Astrocyte of the cerebellum (primary cell): ENCODE data around the gene DDX59.

Experiments used
- DNase-seq: peaks from one replicate; pipeline ENCODE4 v3.0.0-alpha.2; 2011; ENCODE audit warnings: low read depth
- H3K4me3 ChIP-seq: 2 replicates; pipeline ENCODE4 v1.5.1; 2011; ENCODE audit warnings: mild to moderate bottlenecking, low read depth, low read length, moderate library complexity
- in situ Hi-C: cut with HindIII; loops from 2 replicates; pipeline ENCODE4 v1.10.0; 2017; ENCODE audit warnings: low sequenced_read_pairs
- TF ChIP-seq, protein P1 (sequence below): IDR thresholded peaks from 2 replicates; pipeline ENCODE4 v1.5.1; 2012; ENCODE audit warnings: low read length, low read depth, moderate library complexity, mild to moderate bottlenecking; ENCODE audit errors: missing control alignments

Gene DDX59

DNA sequence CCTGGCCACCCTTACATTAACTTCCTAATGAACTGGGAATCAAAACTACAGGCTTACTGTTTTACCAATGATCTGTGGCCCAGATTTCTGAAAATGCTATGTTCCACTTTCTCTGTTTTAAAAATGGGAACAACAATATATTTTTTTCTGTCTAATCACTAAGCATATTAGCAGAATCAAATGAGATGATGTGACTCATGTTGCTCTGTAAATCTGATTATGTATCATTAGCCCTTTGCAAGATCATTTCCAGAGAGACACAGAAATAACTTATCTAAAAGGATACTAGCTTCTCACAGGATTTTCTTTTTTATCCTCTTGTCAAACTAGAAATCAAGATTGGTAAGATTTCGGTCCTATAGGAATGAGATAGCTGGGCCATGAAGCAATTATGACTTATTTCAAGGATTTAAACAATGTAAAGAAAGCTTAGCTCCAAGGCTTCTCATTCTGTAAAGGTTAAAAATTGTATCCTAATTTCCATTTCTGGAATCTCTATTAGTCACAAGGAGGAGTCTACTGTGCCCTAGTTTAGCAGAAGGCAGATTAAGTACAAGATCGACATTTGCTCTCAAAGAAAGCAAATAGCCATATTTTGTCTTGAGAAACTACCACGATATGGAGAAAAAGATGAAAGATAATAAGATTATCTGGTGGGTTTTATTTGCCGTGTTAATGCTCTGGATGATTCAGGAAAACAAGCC, 36.6 kb upstream of the DDX59 start:
- H3K4me3 ChIP-seq, result no peak overlapping the region
- no peak for DNase-seq
- TF ChIP-seq, protein P1, sequence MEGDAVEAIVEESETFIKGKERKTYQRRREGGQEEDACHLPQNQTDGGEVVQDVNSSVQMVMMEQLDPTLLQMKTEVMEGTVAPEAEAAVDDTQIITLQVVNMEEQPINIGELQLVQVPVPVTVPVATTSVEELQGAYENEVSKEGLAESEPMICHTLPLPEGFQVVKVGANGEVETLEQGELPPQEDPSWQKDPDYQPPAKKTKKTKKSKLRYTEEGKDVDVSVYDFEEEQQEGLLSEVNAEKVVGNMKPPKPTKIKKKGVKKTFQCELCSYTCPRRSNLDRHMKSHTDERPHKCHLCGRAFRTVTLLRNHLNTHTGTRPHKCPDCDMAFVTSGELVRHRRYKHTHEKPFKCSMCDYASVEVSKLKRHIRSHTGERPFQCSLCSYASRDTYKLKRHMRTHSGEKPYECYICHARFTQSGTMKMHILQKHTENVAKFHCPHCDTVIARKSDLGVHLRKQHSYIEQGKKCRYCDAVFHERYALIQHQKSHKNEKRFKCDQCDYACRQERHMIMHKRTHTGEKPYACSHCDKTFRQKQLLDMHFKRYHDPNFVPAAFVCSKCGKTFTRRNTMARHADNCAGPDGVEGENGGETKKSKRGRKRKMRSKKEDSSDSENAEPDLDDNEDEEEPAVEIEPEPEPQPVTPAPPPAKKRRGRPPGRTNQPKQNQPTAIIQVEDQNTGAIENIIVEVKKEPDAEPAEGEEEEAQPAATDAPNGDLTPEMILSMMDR, result no peak
- in situ Hi-C loops, result no loop called here

DNA sequence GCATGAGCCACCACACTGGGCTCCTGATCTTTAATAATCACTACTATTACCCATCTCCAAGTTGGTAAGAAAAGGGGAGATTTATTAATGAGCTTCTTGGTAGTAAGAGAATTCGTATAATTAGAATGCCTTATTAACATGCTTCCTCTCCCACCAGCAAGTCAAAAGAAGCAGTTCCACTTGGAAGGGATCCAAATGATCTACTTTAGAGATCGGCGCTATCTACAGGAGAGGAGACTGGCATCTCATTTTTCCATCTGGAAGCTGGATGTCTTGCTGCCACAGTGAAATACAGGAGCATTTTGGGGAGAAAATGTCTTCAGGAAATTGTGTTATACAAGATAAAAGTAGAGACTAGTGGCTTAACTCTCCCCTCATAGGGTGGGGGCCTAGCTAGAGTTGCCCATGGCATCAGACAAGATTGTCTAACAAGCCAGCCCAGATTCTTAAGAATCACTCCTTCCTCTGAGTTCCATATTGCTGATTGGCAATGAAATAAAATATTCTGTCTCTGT, 35.3 kb upstream of the DDX59 start:
- in situ Hi-C loops, result no loop called here
- H3K4me3 ChIP-seq, result no peak overlapping the region
- TF ChIP-seq, protein P1, result no peak

DNA sequence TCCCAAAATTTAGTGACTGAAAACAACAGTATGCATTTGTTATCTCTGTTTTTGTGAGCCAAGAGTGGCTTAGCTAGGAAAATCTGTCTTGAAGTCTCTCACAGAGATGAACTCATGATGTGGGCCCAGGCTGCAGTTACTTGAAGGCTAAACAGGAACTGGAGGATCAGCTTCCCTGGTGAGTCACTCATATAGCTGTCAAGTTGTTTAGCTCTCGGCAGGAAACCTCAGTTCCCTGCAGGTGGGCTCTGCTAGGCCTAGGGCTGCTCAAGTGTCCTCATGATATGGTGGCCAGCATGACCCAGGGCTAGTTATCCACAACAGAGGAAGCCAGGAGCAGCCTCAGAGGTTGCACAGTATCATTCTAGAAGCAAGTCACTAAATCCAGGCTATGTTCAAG, 30.2 kb upstream of the DDX59 start:
- DNase-seq, result peak; percentile 50
- in situ Hi-C loops, result no loop called here
- H3K4me3 ChIP-seq, result no peak overlapping the region
- TF ChIP-seq, protein P1, result no peak

More for the DNA sequence above, 35.3 kb upstream of the DDX59 start:
- no peak for DNase-seq

DNA sequence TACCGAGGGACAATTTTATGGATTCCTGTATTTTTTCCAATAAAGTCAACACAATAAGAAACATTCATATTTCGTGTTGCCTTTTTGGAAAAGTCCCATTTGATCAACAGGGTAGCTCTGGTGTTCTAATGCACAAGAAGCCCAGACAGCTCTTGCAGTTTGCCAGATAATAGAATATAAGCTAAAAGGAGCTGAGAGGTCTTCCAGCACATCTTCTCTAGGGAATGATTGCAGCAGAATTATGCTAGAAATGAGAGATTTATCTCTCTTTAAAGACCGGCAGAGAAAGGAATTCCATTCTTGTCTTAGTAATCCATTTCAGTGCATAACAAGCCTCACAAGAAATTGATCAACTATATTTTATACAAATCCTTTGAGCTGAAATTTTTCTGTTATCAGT, 25.0 kb upstream of the DDX59 start:
- DNase-seq, result no peak
- H3K4me3 ChIP-seq, result no peak overlapping the region
- TF ChIP-seq, protein P1, result no peak
- in situ Hi-C loops, result no loop called here

DNA sequence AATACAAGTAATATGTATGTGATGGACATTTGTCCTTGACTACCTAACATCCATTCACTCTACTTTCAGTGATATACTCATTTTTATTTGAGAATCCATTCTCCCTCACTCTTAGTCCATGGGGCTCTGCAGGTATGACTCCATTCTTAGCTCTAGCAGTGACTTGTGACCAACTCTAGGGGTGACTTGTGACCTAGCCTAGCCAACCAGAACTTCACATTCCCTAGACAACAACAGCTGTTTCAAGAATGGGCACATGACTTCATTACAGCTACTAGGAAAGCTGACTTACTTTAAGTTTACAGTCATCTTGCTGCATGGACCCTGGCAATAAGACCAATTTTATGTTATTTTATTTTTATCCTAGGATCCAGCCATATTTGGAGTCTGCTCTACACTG, 23.6 kb upstream of the DDX59 start:
- H3K4me3 ChIP-seq, result no peak overlapping the region
- DNase-seq, result no peak
- TF ChIP-seq, protein P1, result no peak
- in situ Hi-C loops, result no loop called here

DNA sequence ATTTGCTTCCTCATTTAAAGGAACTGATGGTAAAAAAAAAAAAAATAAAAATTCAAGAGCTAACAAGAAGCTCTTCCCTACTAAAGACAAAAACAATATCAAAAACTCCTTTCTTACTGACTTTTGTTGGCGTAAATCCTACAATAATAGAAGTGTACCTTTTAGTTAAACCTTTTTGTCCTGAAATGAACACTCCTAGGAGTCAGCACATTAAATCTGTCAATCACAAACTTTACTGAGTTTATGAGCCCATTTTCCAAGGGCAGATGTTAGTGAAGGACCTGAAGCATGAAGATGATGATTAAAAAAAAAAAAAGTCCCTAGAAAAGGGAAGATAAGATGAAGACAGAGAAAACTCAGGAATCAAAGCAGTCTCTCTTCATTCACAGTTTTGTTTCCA, 22.6 kb upstream of the DDX59 start:
- in situ Hi-C loops, result no loop called here
- H3K4me3 ChIP-seq, result no peak overlapping the region
- DNase-seq, result no peak
- TF ChIP-seq, protein P1, result no peak
